Gastroesophageal sphincter (tissue), 4 donors: ENCODE measurements around the gene COL25A1. TPM values are rescaled to one million over a fixed set of nuclear protein-coding genes. Genes with fewer than 3 reads are reported as not detected.

ENCODE experiments used
- ATAC-seq: fragments of 150-250 bp; one replicate; pipeline ENCODE4 v1.9.1; 2016; ENCODE audit warnings: mild to moderate bottlenecking, moderate library complexity
- H3K27ac ChIP-seq, 4 donors: fragments of 200-600 bp; sonication (generic) in 3 of 4; 1 replicate in 3 of 4; 2 replicates in 1 of 4; pipeline ENCODE4 v1.5.1; 2016 to 2019
- H3K27me3 ChIP-seq: fragments of 200-600 bp; sonication (generic); one replicate; pipeline ENCODE4 v1.5.1; 2019
- H3K36me3 ChIP-seq, 2 donors: fragments of 200-600 bp; sonication (generic); one replicate each; pipeline ENCODE4 v1.5.1; 2019; ENCODE audit warnings: control low read depth in 1 of 2
- H3K4me1 ChIP-seq, 3 donors: fragments of 200-600 bp; sonication (generic); 1 replicate in 2 of 3; 2 replicates in 1 of 3; pipeline ENCODE4 v1.5.1; 2016 to 2019; ENCODE audit warnings: control low read depth in 2 of 3
- H3K4me3 ChIP-seq, 2 donors: fragments of 200-600 bp; sonication (generic); one replicate each; pipeline ENCODE4 v1.5.1; 2019; ENCODE audit warnings: mild to moderate bottlenecking in 1 of 2, moderate library complexity in 1 of 2
- H3K9me3 ChIP-seq, 3 donors: fragments of 200-600 bp; sonication (generic); one replicate each; pipeline ENCODE4 v1.5.1; 2017 to 2019; ENCODE audit warnings: control low read depth in 2 of 3
- EP300 ChIP-seq: sonication (generic); formaldehyde crosslinking; IDR thresholded peaks from one replicate; pipeline ENCODE4 v1.6.1; 2017; ENCODE audit warnings: antibody characterized with exemption, mild to moderate bottlenecking
- POLR2A ChIP-seq, 2 donors: fragments of 450-650 bp; IDR thresholded peaks; one replicate each; pipeline ENCODE4 v1.6.1; 2017; ENCODE audit warnings: antibody characterized with exemption in 2 of 2, mild to moderate bottlenecking in 2 of 2, moderate library complexity in 1 of 2
- POLR2AphosphoS5 ChIP-seq: sonication (generic); formaldehyde crosslinking; IDR thresholded peaks from one replicate; pipeline ENCODE4 v1.6.1; 2017; ENCODE audit warnings: antibody characterized with exemption
- WGBS, 2 donors: methylation state at CpG; one replicate each; pipeline ENCODE4 v1.1.5; 2018; ENCODE audit warnings: low coverage in 1 of 2; 5-methylcytosine and 5-hydroxymethylcytosine counted together
- total RNA-seq, 4 donors: library from RNA; depleted of rRNA; stranded (reverse); fragments of >200 nt; gene quantifications; one replicate each; pipeline ENCODE4 v1.1.0, GENCODE V29; 2016
- TF ChIP-seq, protein P1 (sequence below), 4 experiments: fragments of 200-600 bp in 2 of 4; fragments of 450-650 bp in 2 of 4; sonication (generic) in 1 of 4; IDR thresholded peaks; one replicate each; pipeline ENCODE4 v1.5.1; 2017 to 2019; ENCODE audit warnings: antibody characterized with exemption in 4 of 4, mild to moderate bottlenecking in 2 of 4, moderate library complexity in 2 of 4

COL25A1 gene
- total RNA-seq, 4 donors from 2014 or later: 0.40 to 1.8 (median 1.0) TPM

DNA sequence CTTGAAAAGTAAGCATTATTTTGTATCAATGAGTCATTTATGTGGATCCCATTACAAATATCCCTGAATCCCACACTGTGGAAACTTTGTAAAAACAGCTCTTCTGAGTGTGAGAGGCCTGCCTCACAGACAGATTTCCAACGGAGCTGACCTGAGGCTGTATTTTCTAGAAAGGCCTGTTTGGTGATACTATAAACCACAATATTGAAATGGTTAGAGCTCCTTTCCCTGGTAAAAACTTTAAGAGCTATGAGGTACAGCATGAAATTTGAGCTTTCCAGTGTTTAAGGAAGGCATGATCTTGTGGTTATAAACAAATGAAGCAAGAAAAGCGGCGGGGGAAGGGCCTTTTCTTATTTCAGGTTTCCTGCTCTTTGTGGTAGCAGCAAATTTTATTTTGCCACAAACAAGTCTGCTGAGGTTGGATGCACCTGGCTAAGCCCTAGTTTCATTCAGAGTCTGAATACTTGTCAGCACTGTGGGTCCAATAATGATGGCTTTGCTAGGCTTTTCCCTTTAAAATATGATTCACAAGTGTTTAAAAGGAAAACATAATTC, 452.8 kb downstream of the COL25A1 start:
- no peak overlapping the region for H3K27ac ChIP-seq
- H3K27me3 ChIP-seq: no peaks in the 10 kb centered on the region
- TF ChIP-seq POLR2AphosphoS5 (no peak), POLR2A (IDR thresholded peaks at IDR 0.05) (no peak)
- H3K36me3 ChIP-seq: no peaks in the 10 kb centered on the region
- H3K4me3 ChIP-seq: no peak overlapping the region
- no peaks in the 10 kb centered on the region for H3K9me3 ChIP-seq
- no peak for ATAC-seq
- no peaks in the 10 kb centered on the region for H3K4me1 ChIP-seq
- WGBS, 2 donors: 61 to 78% methylated on average over 3 of the region's 3 CpGs

DNA sequence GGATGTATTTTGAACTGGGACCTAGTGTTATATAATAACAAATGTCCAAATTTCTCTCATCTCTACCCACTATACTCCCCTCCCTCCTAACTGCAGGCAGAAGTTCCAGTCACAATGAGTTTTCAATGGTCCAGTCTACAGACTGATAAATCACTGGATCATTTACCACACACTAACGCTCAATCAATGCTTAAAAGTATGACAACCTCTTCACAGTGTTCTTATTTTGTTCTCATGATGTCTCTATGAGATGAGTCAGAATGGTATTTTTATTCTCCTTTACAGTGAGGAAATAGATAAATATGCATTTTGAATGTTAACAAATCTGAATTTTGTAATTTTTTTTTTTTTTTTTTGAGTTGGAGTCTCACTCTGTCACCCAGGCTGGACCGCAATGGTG, 455.9 kb downstream of the COL25A1 start:
- Histone ChIP-seq H3K9me3 (no peaks in the 10 kb centered on the region), H3K27me3 (no peaks in the 10 kb centered on the region), H3K4me3 (no peak overlapping the region), H3K4me1 (no peaks in the 10 kb centered on the region), H3K27ac (no peak overlapping the region), H3K36me3 (no peaks in the 10 kb centered on the region)
- no peak for ATAC-seq
- TF ChIP-seq EP300 (no peak), POLR2AphosphoS5 (no peak), POLR2A (IDR thresholded peaks at IDR 0.05) (no peak)
- TF ChIP-seq, protein P1, sequence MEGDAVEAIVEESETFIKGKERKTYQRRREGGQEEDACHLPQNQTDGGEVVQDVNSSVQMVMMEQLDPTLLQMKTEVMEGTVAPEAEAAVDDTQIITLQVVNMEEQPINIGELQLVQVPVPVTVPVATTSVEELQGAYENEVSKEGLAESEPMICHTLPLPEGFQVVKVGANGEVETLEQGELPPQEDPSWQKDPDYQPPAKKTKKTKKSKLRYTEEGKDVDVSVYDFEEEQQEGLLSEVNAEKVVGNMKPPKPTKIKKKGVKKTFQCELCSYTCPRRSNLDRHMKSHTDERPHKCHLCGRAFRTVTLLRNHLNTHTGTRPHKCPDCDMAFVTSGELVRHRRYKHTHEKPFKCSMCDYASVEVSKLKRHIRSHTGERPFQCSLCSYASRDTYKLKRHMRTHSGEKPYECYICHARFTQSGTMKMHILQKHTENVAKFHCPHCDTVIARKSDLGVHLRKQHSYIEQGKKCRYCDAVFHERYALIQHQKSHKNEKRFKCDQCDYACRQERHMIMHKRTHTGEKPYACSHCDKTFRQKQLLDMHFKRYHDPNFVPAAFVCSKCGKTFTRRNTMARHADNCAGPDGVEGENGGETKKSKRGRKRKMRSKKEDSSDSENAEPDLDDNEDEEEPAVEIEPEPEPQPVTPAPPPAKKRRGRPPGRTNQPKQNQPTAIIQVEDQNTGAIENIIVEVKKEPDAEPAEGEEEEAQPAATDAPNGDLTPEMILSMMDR (IDR thresholded peaks at IDR 0.05): no peak
- 92 to 97% methylated on average over 1 to 2 of the region's 2 CpGs for WGBS, 2 donors

DNA sequence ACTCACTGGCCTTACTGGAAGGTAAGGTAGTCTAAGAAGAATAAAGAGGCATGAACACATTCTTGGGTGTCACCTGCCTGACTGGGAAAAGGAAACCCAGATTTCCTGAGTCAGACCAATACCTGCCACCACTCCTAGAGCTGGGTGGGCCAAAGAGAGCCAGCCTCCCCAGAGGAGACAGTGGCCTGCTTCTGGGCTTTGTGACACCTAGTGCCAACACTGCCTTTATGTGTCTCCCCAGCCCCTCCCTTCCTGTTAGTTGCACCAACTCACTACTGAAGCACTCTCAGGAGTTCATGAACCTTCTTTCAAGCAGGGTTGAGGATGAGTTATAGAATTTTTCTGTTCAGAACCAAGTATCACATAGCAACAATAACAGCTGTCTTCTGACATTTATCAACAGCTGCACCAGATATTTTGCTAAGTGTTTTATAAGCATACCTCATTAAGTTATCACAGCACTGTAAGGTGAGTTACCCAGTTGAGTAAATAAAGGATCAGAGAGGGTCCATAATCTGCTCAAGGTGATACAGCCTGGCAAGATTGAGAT, 462.0 kb downstream of the COL25A1 start:
- Histone ChIP-seq H3K9me3 (no peaks in the 10 kb centered on the region), H3K4me1 (no peaks in the 10 kb centered on the region), H3K27ac (no peak overlapping the region), H3K27me3 (no peaks in the 10 kb centered on the region), H3K4me3 (no peak overlapping the region), H3K36me3 (no peaks in the 10 kb centered on the region)
- ATAC-seq: no peak
- no peak for TF ChIP-seq POLR2AphosphoS5
- TF ChIP-seq POLR2A (IDR thresholded peaks at IDR 0.05): no peak
- TF ChIP-seq EP300: no peak
- TF ChIP-seq, protein P1 (IDR thresholded peaks at IDR 0.05): no peak

DNA sequence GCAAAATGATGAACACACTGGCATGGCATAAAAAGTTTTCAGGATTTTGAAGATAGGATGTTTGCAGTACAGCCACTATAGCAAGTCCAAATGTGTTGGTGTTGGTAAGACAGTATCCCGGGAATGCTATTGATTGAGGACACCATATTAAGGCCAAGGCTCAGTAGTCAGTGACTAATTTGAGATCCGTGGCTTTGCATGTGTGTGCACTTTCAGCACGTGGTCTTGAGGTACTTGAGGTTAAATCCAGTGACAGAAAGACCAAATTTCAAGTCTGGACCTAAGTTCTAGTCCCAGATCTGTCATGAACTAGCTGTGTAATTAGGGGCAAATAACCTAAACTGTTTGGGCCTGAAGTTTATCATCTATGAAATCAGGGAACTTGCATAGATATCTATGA, 463.1 kb downstream of the COL25A1 start:
- 76 to 81% methylated on average over 3 of the region's 3 CpGs for WGBS, 2 donors
- no peak for ATAC-seq
- no peaks in the 10 kb centered on the region for H3K9me3 ChIP-seq

DNA sequence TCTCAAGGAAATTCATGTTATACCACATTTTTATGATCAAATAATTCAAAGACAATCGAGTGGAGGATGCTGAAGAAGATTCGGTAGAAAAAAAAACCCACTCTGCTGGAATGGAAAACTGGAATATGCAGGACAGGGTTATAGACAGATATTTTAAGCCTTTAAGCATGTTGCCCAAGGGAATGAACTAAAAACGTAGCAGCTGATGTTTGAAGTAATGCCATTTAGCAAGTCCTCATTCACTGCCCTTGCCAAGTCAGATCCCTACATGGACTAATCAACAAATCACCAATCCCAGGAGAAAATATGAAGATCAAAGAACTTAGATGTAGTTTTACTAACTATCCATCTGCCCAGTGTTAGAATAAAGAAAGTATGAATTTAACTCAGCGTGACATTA, 464.0 kb downstream of the COL25A1 start:
- TF ChIP-seq EP300 (no peak), POLR2AphosphoS5 (no peak), POLR2A (IDR thresholded peaks at IDR 0.05) (no peak)
- TF ChIP-seq, protein P1 (IDR thresholded peaks at IDR 0.05): no peak
- no peak overlapping the region for H3K4me3 ChIP-seq
- WGBS, 2 donors: 47 to 69% methylated on average over 4 of the region's 4 CpGs
- no peaks in the 10 kb centered on the region for H3K9me3 ChIP-seq
- no peaks in the 10 kb centered on the region for H3K4me1 ChIP-seq
- no peak for ATAC-seq
- no peaks in the 10 kb centered on the region for H3K36me3 ChIP-seq
- H3K27me3 ChIP-seq: no peaks in the 10 kb centered on the region
- no peak overlapping the region for H3K27ac ChIP-seq

More for the DNA sequence above, 463.1 kb downstream of the COL25A1 start:
- Histone ChIP-seq H3K27me3 (no peaks in the 10 kb centered on the region), H3K4me1 (no peaks in the 10 kb centered on the region), H3K4me3 (no peak overlapping the region), H3K36me3 (no peaks in the 10 kb centered on the region), H3K27ac (no peak overlapping the region)
- TF ChIP-seq POLR2AphosphoS5 (no peak), POLR2A (IDR thresholded peaks at IDR 0.05) (no peak), EP300 (no peak)
- TF ChIP-seq, protein P1 (IDR thresholded peaks at IDR 0.05): no peak
